Gastrocnemius medialis (tissue), 4 donors: Measurements from ENCODE around the gene GPI. TPM values are rescaled to one million over a fixed set of nuclear protein-coding genes. Genes with fewer than 3 reads are reported as not detected.

Experiments
- ATAC-seq, 2 donors: fragments of 150-250 bp; one replicate each; pipeline ENCODE4 v1.9.1; 2016
- DNase-seq, 2 donors: peaks; one replicate each; pipeline ENCODE4 v3.0.0-alpha.2; 2019
- H3K27ac ChIP-seq, 4 donors: fragments of 200-600 bp; sonication (generic); 1 replicate in 1 of 4; 2 replicates in 3 of 4; pipeline ENCODE4 v1.5.1; 2016 to 2018; ENCODE audit warnings: mild to moderate bottlenecking in 2 of 4, moderate library complexity in 1 of 4
- H3K27me3 ChIP-seq, 3 donors: fragments of 200-600 bp; sonication (generic) in 2 of 3; 1 replicate in 1 of 3; 2 replicates in 2 of 3; pipeline versions ENCODE4 v1.5.1 to v1.6.0; 2016 to 2019; ENCODE audit warnings: mild to moderate bottlenecking in 1 of 3, moderate library complexity in 1 of 3
- H3K36me3 ChIP-seq, 2 donors: fragments of 200-600 bp; sonication (generic) in 1 of 2; one replicate each; pipeline ENCODE4 v1.5.1; 2017 to 2018
- H3K4me1 ChIP-seq, 2 donors: fragments of 200-600 bp; sonication (generic) in 1 of 2; one replicate each; pipeline ENCODE4 v1.5.1; 2016 to 2017; ENCODE audit warnings: mild to moderate bottlenecking in 2 of 2
- H3K4me3 ChIP-seq, 4 donors: fragments of 200-600 bp; sonication (generic) in 3 of 4; 1 replicate in 1 of 4; 2 replicates in 3 of 4; pipeline ENCODE4 v1.5.1; 2016 to 2019; ENCODE audit warnings: mild to moderate bottlenecking in 2 of 4
- H3K9me3 ChIP-seq, 3 donors: fragments of 200-600 bp; sonication (generic) in 2 of 3; 1 replicate in 1 of 3; 2 replicates in 2 of 3; pipeline ENCODE4 v1.5.1; 2016 to 2019
- POLR2A ChIP-seq, 2 donors: fragments of 450-650 bp; IDR thresholded peaks; one replicate each; pipeline ENCODE4 v1.6.1; 2017; ENCODE audit warnings: antibody characterized with exemption in 2 of 2, mild to moderate bottlenecking in 2 of 2, moderate library complexity in 2 of 2
- in situ Hi-C, 4 donors: fragments of 200-750 bp; cut with MboI; loops; one replicate each; pipeline versions ENCODE4 v1.15.0 to v1.8.0; 2017; ENCODE audit warnings: low sequenced_read_pairs in 4 of 4
- intact Hi-C: fragments of 100-400 bp; cut with DNase I; formaldehyde crosslinking; loops from one replicate; pipeline ENCODE4 v1.15.1; 2023; ENCODE audit warnings: low total_unique reads
- total RNA-seq, 4 donors: library from RNA; depleted of rRNA; stranded (reverse); fragments of >200 nt; gene quantifications; one replicate each; pipeline versions ENCODE4 v1.1.0 to v1.2.3, GENCODE V29; 2016
- TF ChIP-seq, protein P1 (sequence below), 5 experiments: fragments of 450-650 bp in 3 of 5; fragments of 200-600 bp in 2 of 5; sonication (generic) in 2 of 5; IDR thresholded peaks in 4 of 5; conservative IDR thresholded peaks in 1 of 5; 1 replicate in 4 of 5; 2 replicates in 1 of 5; pipeline ENCODE4 v1.5.1; 2016 to 2019; ENCODE audit warnings: antibody characterized with exemption in 5 of 5, mild to moderate bottlenecking in 3 of 5, moderate library complexity in 3 of 5

The GPI gene
- total RNA-seq, 4 donors from 2014 or later = 83.2 to 231 (median 173) TPM

DNA sequence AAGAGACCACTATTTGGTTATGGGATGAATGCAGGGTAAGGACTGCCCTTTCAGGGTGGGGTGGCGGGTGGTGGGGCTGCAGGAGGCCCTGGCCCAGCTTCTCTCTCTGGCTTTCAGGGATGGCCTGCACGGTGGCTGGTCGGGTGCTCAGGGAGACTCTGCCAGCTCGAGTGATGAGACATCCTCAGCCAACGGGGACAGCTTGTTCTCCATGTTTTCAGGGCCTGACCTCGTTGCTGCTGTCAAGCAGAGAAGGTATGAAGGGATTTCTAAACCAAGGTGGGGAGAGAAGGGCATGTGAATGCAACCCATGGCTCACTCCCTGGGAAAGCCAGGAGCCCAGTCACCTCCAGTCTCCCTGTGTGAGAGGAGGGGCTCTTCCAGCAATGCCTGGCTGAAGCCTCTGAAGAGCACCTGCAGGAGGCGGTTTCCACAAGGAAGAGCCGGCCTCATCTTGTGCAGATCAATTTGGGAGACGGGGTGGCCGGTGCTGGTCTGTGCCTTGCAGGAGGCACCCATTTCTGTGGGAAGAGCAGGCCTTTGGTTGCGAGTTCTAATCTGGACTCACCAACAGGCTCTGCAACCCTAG is 16.0 kb upstream of the GPI start:
- H3K9me3 ChIP-seq = no peaks in the 10 kb centered on the region
- DNase-seq (peak in 1 of 2 donors; percentile 23), ATAC-seq (peak; percentile 39 to 58)
- H3K36me3 ChIP-seq = peaks cover 0 to 57% of the 10 kb centered on the region in 2 donors
- intact Hi-C loops = loop anchor here (5.0 kb wide), 1 partner anchor 127 kb away; no protein-coding TSS in a partner anchor
- H3K4me1 ChIP-seq = no peaks in the 10 kb centered on the region
- no peak for TF ChIP-seq POLR2A (IDR thresholded peaks at IDR 0.05)
- TF ChIP-seq, protein P1, sequence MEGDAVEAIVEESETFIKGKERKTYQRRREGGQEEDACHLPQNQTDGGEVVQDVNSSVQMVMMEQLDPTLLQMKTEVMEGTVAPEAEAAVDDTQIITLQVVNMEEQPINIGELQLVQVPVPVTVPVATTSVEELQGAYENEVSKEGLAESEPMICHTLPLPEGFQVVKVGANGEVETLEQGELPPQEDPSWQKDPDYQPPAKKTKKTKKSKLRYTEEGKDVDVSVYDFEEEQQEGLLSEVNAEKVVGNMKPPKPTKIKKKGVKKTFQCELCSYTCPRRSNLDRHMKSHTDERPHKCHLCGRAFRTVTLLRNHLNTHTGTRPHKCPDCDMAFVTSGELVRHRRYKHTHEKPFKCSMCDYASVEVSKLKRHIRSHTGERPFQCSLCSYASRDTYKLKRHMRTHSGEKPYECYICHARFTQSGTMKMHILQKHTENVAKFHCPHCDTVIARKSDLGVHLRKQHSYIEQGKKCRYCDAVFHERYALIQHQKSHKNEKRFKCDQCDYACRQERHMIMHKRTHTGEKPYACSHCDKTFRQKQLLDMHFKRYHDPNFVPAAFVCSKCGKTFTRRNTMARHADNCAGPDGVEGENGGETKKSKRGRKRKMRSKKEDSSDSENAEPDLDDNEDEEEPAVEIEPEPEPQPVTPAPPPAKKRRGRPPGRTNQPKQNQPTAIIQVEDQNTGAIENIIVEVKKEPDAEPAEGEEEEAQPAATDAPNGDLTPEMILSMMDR (IDR thresholded peaks at IDR 0.05 in 4 of 5, conservative IDR thresholded peaks at IDR 0.05 in 1 of 5) = no peak
- H3K27ac ChIP-seq = peak overlapping the region in 1 of 4 donors; percentile 42
- in situ Hi-C loops = loop anchor here in 3 of 4 donors (10.0 to 25.0 kb wide), 2 partner anchors 112 to 124 kb away; no protein-coding TSS in a partner anchor
- no peak overlapping the region for H3K4me3 ChIP-seq
- no peaks in the 10 kb centered on the region for H3K27me3 ChIP-seq

DNA sequence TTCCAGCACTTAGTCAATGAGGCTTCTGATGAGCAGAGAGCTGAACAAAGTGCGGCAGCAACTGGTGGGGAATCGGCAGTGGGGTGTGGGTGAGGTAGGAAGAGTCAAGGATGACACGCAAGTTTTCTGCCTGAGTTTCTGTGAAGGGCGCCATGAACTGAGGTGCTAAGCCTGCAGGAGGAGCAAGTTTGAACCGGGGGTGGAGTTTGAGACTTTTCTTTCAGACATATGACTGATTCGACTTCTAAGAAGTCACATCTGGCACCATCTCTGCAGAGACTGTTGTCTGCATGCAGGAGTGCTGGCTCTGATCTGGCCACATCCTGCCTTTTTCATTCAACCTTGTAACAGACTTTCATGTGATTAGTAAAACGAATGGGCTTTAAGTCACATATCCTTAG is 14.8 kb upstream of the GPI start:
- ATAC-seq (no peak), DNase-seq (no peak)
- TF ChIP-seq POLR2A (IDR thresholded peaks at IDR 0.05) = no peak
- TF ChIP-seq, protein P1 (IDR thresholded peaks at IDR 0.05 in 4 of 5, conservative IDR thresholded peaks at IDR 0.05 in 1 of 5) = no peak
- no peaks in the 10 kb centered on the region for H3K27me3 ChIP-seq
- intact Hi-C loops = no loop called here
- H3K4me1 ChIP-seq = no peaks in the 10 kb centered on the region
- peaks cover 0 to 66% of the 10 kb centered on the region in 2 donors for H3K36me3 ChIP-seq
- H3K9me3 ChIP-seq = no peaks in the 10 kb centered on the region
- in situ Hi-C loops = no loop called here
- H3K4me3 ChIP-seq = no peak overlapping the region
- peak overlapping the region in 2 of 4 donors; percentile 2 to 42 for H3K27ac ChIP-seq

DNA sequence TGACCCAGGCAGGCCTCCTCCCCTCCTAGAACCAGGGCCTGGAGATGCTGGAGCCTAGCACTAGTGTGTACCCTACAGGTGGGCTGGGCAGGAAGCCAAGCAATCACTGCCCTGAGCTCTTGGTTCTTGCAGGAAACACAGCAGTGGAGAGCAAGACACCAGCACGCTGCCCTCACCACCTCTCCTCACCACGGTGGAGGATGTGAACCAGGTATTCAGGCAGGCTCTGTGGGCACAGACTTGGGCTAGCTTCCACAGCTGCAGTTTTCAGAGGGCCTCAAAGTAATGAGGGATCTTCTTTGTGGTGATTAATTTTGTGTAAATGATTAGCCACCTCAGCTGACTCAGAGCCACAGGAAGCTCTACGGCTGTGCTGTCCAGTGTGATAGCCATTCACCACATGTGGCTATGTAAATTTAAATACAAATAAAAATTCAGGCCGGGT is 13.6 kb upstream of the GPI start:
- no peak for DNase-seq
- no peaks in the 10 kb centered on the region for H3K9me3 ChIP-seq
- no peaks in the 10 kb centered on the region for H3K4me1 ChIP-seq
- ATAC-seq = no peak
- intact Hi-C loops (no loop called here), in situ Hi-C loops (no loop called here)
- H3K36me3 ChIP-seq = peaks cover 0 to 71% of the 10 kb centered on the region in 2 donors
- no peak for TF ChIP-seq POLR2A (IDR thresholded peaks at IDR 0.05)
- TF ChIP-seq, protein P1 (IDR thresholded peaks at IDR 0.05 in 4 of 5, conservative IDR thresholded peaks at IDR 0.05 in 1 of 5) = no peak
- H3K4me3 ChIP-seq = no peak overlapping the region
- peak overlapping the region in 2 of 4 donors; percentile 10 to 55 for H3K27ac ChIP-seq
- H3K27me3 ChIP-seq = no peaks in the 10 kb centered on the region

DNA sequence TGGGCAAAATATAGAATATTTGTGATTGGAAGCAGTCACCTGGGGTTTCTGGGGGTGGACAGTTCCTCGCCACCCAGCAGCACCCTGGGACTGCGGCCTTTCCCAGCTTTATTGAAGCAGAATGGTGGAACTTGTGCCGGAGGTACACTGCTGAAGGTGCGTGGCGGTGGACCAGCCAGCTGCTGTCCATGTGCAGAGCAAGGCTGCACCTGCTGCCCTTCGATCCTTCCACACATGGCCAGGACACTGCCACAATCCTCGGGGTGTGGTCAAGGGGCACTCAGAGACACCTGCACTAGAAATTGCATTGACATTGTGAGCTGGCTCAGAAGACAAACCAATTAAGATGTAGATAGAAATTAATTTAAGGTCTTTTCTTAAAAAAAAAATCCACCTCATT is 11.4 kb upstream of the GPI start:
- intact Hi-C loops (no loop called here), in situ Hi-C loops (no loop called here)
- TF ChIP-seq POLR2A (IDR thresholded peaks at IDR 0.05) = no peak
- TF ChIP-seq, protein P1 (IDR thresholded peaks at IDR 0.05 in 4 of 5, conservative IDR thresholded peaks at IDR 0.05 in 1 of 5) = no peak
- ATAC-seq (no peak), DNase-seq (no peak)
- Histone ChIP-seq H3K4me3 (no peak overlapping the region), H3K27me3 (no peaks in the 10 kb centered on the region), H3K36me3 (peaks cover 0 to 58% of the 10 kb centered on the region in 2 donors), H3K4me1 (peaks cover 2 to 3% of the 10 kb centered on the region in 2 donors), H3K27ac (no peak overlapping the region), H3K9me3 (no peaks in the 10 kb centered on the region)
